K562 (cell line): ENCODE results near the gene ZFYVE26. TPM values are rescaled to one million over a fixed set of nuclear protein-coding genes. Genes with fewer than 3 reads are reported as not detected.

Experiments
- BRCA1 ChIP-seq, 2 experiments: fragments of 450-650 bp in 1 of 2; sonication (generic) in 1 of 2; formaldehyde crosslinking in 1 of 2; IDR thresholded peaks; 2 replicates each; pipeline versions ENCODE4 v1.5.0 to v1.6.1; 2017 to 2020; ENCODE audit warnings: mild to moderate bottlenecking in 1 of 2, missing genetic modification reagents in 1 of 2
- ETV1 ChIP-seq: fragments of 450-650 bp; conservative IDR thresholded peaks from 2 replicates; pipeline ENCODE4 v1.6.1; 2016; ENCODE audit warnings: missing genetic modification characterization, control low read depth, low read depth, missing compliant biosample characterization
- FOXJ2 ChIP-seq: fragments of 200-800 bp; sonication (Bioruptor generic); IDR thresholded peaks from 2 replicates; pipeline ENCODE4 v1.6.1; 2016; ENCODE audit warnings: missing genetic modification characterization, missing compliant biosample characterization
- GATA2 ChIP-seq: sonication (generic); formaldehyde crosslinking; IDR thresholded peaks from 2 replicates; pipeline ENCODE4 v1.4.0; 2020; ENCODE audit warnings: mild to moderate bottlenecking, missing genetic modification reagents
- MTA2 ChIP-seq: fragments of 450-650 bp; IDR thresholded peaks from 2 replicates; pipeline ENCODE4 v1.6.1; 2016; ENCODE audit warnings: low read depth
- NKRF ChIP-seq: fragments of 450-650 bp; IDR thresholded peaks from 2 replicates; pipeline ENCODE4 v1.6.1; 2016; ENCODE audit warnings: borderline replicate concordance
- POLR2H ChIP-seq: IDR thresholded peaks from 2 replicates; pipeline ENCODE4 v1.6.1; 2016; ENCODE audit warnings: missing genetic modification characterization, low read depth, mild to moderate bottlenecking, control low read depth, missing compliant biosample characterization, moderate library complexity
- RBM39 ChIP-seq: fragments of 200-400 bp; formaldehyde crosslinking; optimal IDR thresholded peaks from 2 replicates; pipeline ENCODE3; 2018; ENCODE audit warnings: low read depth, low read length
- TFAM ChIP-seq: fragments of 250-450 bp; sonication (Bioruptor Pico); conservative IDR thresholded peaks from 2 replicates; pipeline ENCODE4 v1.5.0; 2021; ENCODE audit warnings: mild to moderate bottlenecking, moderate library complexity
- USF1 ChIP-seq: sonication (generic); formaldehyde crosslinking; IDR thresholded peaks from 2 replicates; pipeline ENCODE4 v1.9.0; 2022; ENCODE audit warnings: mild to moderate bottlenecking, missing genetic modification reagents
- ZNF12 ChIP-seq: sonication (generic); formaldehyde crosslinking; IDR thresholded peaks from 2 replicates; pipeline ENCODE4 v1.4.0; 2020; ENCODE audit warnings: mild to moderate bottlenecking, missing genetic modification reagents
- ZNF175 ChIP-seq: fragments of 200-800 bp; sonication (Bioruptor generic); IDR thresholded peaks from 2 replicates; pipeline ENCODE4 v1.6.1; 2016; ENCODE audit warnings: low read depth, mild to moderate bottlenecking, missing genetic modification characterization, missing compliant biosample characterization
- ZNF232 ChIP-seq: sonication (generic); formaldehyde crosslinking; IDR thresholded peaks from 2 replicates; pipeline ENCODE4 v1.8.0; 2022; ENCODE audit warnings: mild to moderate bottlenecking, missing genetic modification reagents
- ZNF431 ChIP-seq: sonication (generic); formaldehyde crosslinking; IDR thresholded peaks from 2 replicates; pipeline ENCODE4 v1.8.0; 2022; ENCODE audit warnings: mild to moderate bottlenecking, missing genetic modification reagents
- ZNF609 ChIP-seq: sonication (generic); formaldehyde crosslinking; IDR thresholded peaks from 2 replicates; pipeline ENCODE4 v1.8.1; 2023; ENCODE audit warnings: missing genetic modification reagents, mild to moderate bottlenecking, borderline replicate concordance
- ZNF707 ChIP-seq: fragments of 250-450 bp; sonication (Bioruptor Pico); conservative IDR thresholded peaks from 2 replicates; pipeline ENCODE4 v1.8.0; 2022; ENCODE audit warnings: inconsistent platforms, mild to moderate bottlenecking, moderate library complexity
- polyA plus RNA-seq, 8 experiments: library from polyadenylated mRNA; depleted of rRNA in 4 of 8; stranded (reverse) in 5 of 8; unstranded in 3 of 8; fragments of >200 nt; fragmentation: Nextera tagmentation in 2 of 8; fragmentation: Illumina TruSeq in 1 of 8; extraction: Ambion mirVana in 2 of 8; extraction: Trizol in 1 of 8; gene quantifications; 2 replicates each; pipeline versions ENCODE4 v1.2.1 to v1.2.3, GENCODE V29; 2011 to 2014; ENCODE audit warnings: inconsistent platforms in 1 of 8, missing spikeins in 1 of 8
- total RNA-seq, 7 experiments: library from RNA; depleted of rRNA in 6 of 7; stranded (reverse); fragments of >200 nt in 6 of 7; fragmentation: Illumina TruSeq in 2 of 7; extraction: Trizol in 2 of 7; gene quantifications; 2 replicates each; pipeline versions ENCODE4 v1.2.1 to v1.2.3, GENCODE V29; 2011 to 2021; ENCODE audit warnings: low replicate concordance in 1 of 7

The ZFYVE26 gene
- total and polyA plus RNA-seq, 9 of the 15 experiments (the other 6 are each of a cell fraction or from before 2014, with no cell fraction given): 0.32 to 9.1 (median 5.9) TPM

GRCh38 chr14:67816326-67817002 lies at the start of gene ZFYVE26 (continued):
- TF ChIP-seq FOXJ2 (0 out of 2 replicates have a peak, but pooled peaks have one; percentile 35), ZNF431 (CRISPR knock-in tag) (no peak), USF1 (CRISPR knock-in tag) (peak; percentile 97), ZNF12 (CRISPR knock-in tag) (no peak), TFAM (no peak), ETV1 (tag) (peak; percentile 28; the same call in 1 of the 2 replicates), ZNF707 (no peak), ZNF175 (CRISPR knock-in tag) (no peak), POLR2H (tag) (peak; percentile 51; the same call in 1 of the 2 replicates), BRCA1 (IDR thresholded peaks at IDR 0.05) (no peak), BRCA1 (CRISPR knock-in tag; IDR thresholded peaks at IDR 0.05) (no peak), GATA2 (CRISPR knock-in tag) (no peak), RBM39 (no peak), NKRF (peak; percentile 88), MTA2 (no peak), ZNF609 (CRISPR knock-in tag) (no peak), ZNF232 (no peak)
